GM12891 (cell line): ENCODE data around the gene PIGZ.

ENCODE experiments used
- DNase-seq: peaks from one replicate; pipeline ENCODE4 v3.0.0; 2011; ENCODE audit warnings: low spot score; ENCODE audit not compliant: insufficient read length
- FAIRE-seq: peaks from 2 replicates; lab custom pipeline; 2011; peaks lifted over from hg19 to GRCh38; lab: Jason Lieb, UNC
- PAX5 ChIP-seq: IDR thresholded peaks from 2 replicates; pipeline ENCODE4 v1.6.1; 2011; ENCODE audit warnings: low read length, moderate library complexity, mild to moderate bottlenecking; ENCODE audit not compliant: insufficient read depth, severe bottlenecking
- POLR2A ChIP-seq: IDR thresholded peaks from 2 replicates; pipeline ENCODE4 v1.6.1; 2011; ENCODE audit warnings: low read depth, low read length, control low read depth
- POLR2AphosphoS5 ChIP-seq: IDR thresholded peaks from 2 replicates; pipeline ENCODE4 v1.6.1; 2011; ENCODE audit warnings: low read depth, low read length, control low read depth
- POU2F2 ChIP-seq: IDR thresholded peaks from 2 replicates; pipeline ENCODE4 v1.6.1; 2011; ENCODE audit warnings: low read depth, mild to moderate bottlenecking, control low read depth, low read length, moderate library complexity
- SPI1 ChIP-seq: IDR thresholded peaks from 2 replicates; pipeline ENCODE4 v1.6.1; 2011; ENCODE audit warnings: low read depth, low read length, control low read depth
- TAF1 ChIP-seq: IDR thresholded peaks from 2 replicates; pipeline ENCODE4 v1.6.1; 2011; ENCODE audit warnings: low read depth, low read length, control low read depth

The PIGZ gene

GRCh38 chr3:197001106-197001971 lies 32.7 kb upstream of the PIGZ start:
- DNase-seq = no peak
- FAIRE-seq = no peak
- TF ChIP-seq PAX5 = no peak
- no peak for TF ChIP-seq TAF1
- TF ChIP-seq POU2F2 = no peak
- no peak for TF ChIP-seq POLR2AphosphoS5
- no peak for TF ChIP-seq SPI1
- no peak for TF ChIP-seq POLR2A

DNA sequence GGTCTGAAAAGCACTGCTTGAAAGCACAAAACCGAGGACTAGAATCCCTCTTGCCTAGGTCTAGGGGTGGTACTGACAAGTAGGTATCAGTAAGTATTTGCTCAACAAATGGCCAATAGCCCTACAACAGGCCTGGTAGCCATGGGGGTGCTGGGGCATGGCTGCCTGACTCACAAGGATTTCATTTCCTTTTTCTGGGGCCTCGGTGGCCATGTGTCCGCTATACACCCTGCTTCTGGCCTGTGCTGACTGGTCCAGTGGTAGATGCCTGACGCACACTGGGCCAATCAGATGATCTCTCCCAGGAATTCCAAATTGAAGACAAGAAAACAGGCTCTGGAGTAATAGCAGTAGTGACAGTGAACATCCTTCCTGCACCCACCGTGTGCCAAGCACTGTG lies 31.6 kb upstream of the PIGZ start:
- FAIRE-seq (no peak), DNase-seq (no peak)

DNA sequence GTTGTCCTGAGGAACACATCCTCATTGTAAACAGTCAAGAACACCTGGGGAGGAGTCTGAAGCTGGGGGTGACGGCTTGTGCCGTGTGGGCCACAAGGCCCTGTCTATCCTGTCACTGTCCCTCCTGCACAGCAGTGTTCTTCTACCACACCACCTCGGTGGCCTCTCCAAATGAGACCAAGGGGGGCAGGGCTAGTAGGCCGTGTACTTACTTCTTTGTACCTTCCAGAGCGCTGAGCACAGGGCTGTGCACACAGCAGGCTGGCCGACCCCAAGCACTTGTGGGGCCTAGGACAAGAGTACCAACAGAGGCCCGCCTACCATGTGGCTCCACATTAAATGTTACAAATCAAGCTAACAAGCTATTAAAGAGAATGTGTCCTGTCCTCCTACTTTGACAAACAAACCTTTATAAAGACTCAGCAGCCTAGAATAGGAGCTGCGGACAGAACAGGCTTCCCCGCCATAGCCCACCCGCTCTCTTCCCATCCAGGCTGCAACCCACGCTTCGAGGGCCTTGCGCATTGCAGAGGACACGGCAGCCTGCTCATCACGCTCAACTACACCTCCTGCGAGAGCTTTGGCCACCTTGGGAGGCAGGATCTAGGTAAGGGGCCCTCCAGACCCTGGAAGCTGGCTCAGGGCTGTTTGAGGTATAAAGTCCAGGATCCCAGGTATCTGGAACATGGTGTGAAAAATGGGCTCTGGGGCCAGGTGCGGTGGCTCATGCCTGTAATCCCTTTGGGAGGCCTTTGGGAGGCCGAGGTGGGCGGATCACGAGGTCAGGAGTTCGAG lies 30.5 kb upstream of the PIGZ start:
- no peak for FAIRE-seq
- TF ChIP-seq POLR2AphosphoS5 (no peak), POLR2A (no peak), PAX5 (no peak), SPI1 (no peak), POU2F2 (no peak), TAF1 (no peak)
- DNase-seq = no peak

More for the DNA sequence above, 31.6 kb upstream of the PIGZ start:
- no peak for TF ChIP-seq POU2F2
- TF ChIP-seq SPI1 = peak; percentile 27; the same call in 1 of the 2 replicates

DNA sequence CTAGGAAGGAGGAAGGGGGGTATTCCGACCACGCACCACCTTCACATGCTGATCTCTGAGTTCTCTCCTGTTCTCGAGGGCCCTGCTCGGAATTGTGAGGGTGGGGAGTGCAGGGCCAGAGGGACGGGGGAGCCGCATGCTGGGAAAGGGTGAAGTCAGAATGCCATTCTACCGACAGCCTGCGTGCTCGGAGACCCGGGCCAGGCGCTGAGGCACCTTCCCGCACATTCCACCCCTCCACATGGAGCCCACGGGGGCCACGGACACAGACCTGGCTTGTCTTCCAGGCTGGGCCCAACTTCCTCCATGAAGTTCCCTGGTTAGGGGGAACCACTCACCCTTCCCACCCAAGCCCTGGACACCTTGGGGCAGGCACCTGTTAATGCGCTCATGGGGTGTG lies 28.7 kb upstream of the PIGZ start:
- no peak for FAIRE-seq
- TF ChIP-seq SPI1 (no peak), TAF1 (no peak), POU2F2 (no peak), POLR2AphosphoS5 (no peak), POLR2A (no peak), PAX5 (no peak)
- no peak for DNase-seq

DNA sequence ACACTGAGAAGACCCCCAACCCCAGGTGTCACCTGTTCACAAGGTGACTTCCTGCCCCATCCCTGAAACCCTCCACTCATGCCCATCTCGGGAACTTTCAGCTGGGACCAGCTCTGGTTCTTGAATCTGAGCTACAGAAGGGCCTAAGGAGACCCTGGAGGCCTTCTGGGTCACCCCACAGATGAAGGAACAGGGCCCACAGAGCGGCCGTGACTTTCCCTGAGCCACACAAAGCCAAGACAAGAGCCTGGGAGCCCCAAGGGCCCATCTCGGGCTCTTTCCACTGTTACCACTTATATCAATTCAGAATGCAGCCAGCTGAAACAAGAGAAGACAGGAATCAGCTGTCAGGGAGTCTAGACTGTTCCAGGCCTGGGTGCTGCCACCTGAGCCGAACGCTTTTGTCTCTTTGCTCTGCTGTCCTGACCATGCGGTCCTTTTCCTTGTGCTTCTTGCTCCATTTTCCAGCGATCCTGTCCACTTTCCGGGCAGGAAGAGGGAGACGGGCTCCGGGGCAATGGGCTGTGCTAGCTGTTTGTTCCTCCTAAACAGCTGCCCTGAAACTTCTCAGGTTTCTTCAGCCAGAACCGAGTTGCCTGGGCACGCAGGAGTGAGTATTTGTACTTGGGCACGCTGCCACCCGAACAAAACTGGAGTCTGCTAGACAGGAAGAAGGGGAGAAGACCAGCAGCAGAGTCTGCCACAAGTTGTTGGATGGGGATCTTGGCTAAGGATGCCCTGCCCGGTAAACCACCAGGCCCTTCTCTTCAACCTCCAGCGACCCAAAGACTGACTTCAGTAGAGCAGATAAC lies 28.0 kb upstream of the PIGZ start:
- no peak for TF ChIP-seq POLR2A
- TF ChIP-seq PAX5 = no peak
- no peak for TF ChIP-seq SPI1
- TF ChIP-seq POLR2AphosphoS5 = no peak
- FAIRE-seq (no peak), DNase-seq (no peak)

DNA sequence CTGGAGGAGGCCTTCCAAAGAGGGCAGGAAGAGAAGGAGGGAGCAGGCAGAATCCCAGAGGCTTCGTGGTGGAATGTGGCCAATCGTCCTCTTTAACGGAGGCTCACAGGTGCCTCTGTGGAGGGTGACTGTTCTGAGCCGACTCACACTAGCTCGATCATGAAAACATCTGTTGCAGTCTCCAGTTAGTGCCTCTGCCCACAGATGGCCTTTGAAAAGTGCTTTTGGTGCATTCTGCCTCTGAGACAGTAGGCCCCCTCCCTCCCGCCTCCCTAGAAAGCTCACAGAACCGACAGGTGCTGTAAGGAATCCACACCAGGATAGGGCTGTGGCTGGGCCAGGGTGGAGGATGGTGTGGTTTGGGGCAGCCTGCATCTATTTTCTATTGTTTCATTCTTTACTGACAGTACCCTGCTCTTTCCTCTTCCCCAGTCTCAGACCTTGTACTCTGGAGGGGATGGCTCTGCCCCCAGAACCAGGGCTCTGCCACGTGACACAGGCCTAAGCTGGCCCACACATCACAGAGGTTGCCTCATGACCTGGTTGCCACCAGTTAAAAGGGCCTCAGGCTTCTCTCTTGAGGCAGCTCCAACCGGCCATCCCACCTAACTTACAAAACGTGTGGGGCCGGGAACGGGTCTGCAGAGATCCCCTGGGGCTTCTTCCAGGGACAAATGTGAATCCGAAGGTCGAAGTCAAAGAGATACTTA lies 27.2 kb upstream of the PIGZ start:
- DNase-seq = no peak
- TF ChIP-seq TAF1 (no peak), POU2F2 (no peak)
- no peak for FAIRE-seq

- TF ChIP-seq POLR2AphosphoS5 = peak; percentile 56; the same call in 1 of the 2 replicates
- TF ChIP-seq POU2F2 = peak; percentile 64; the same call in 1 of the 2 replicates
- no peak for TF ChIP-seq POLR2A
- peak; percentile 90 for FAIRE-seq
Measured at GRCh38 chr3:196995027-196995426, 26.4 kb upstream of the PIGZ start.

GRCh38 chr3:196994056-196994455 lies 25.4 kb upstream of the PIGZ start:
- no peak for TF ChIP-seq POU2F2
- TF ChIP-seq TAF1 = no peak
- TF ChIP-seq SPI1 = no peak
- TF ChIP-seq POLR2A = no peak
- TF ChIP-seq PAX5 = no peak
- no peak for TF ChIP-seq POLR2AphosphoS5
- FAIRE-seq = no peak
- no peak for DNase-seq

More at GRCh38 chr3:196995027-196995426, 26.4 kb upstream of the PIGZ start:
- DNase-seq = no peak
